ENCODE measurements around the gene CCDC158.
"Not testable (repeated sequence)": the region's sequence is repeated elsewhere in the genome, so short reads cannot be mapped to it uniquely, and the experiment has no call there.

Gene CCDC158

GRCh38 chr4:76373919-76374552, 46.9 kb downstream of the CCDC158 start:
- no peak for DNase-seq (ENCODE audit: low read depth)

GRCh38 chr4:76366737-76367136, 54.2 kb downstream of the CCDC158 start:
- DNase-seq (ENCODE audit: low read depth) = no peak

DNA sequence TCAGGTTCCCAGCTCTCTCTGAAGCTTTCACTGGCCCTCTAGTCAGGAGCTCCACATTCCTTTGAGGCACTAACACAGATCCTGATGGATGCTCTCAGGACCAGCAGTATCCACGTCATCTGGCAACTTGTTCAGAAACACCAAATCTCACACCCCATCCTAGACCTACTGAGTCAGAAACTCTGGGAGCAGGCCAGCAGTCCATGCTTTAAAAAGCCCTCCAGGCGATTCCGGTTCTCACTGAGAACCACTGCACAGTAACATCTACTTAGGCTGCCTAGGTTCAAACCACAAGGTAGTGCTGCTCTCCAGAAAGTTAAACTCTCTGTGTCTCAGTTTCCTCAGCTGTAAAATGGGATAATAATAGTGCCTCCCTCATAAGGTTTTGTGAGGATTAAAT, 55.3 kb downstream of the CCDC158 start:
- no peak for DNase-seq (ENCODE audit: low read depth)

- no peak for DNase-seq (ENCODE audit: low read depth)
Measured at GRCh38 chr4:76364763-76365162, 56.2 kb downstream of the CCDC158 start.

DNA sequence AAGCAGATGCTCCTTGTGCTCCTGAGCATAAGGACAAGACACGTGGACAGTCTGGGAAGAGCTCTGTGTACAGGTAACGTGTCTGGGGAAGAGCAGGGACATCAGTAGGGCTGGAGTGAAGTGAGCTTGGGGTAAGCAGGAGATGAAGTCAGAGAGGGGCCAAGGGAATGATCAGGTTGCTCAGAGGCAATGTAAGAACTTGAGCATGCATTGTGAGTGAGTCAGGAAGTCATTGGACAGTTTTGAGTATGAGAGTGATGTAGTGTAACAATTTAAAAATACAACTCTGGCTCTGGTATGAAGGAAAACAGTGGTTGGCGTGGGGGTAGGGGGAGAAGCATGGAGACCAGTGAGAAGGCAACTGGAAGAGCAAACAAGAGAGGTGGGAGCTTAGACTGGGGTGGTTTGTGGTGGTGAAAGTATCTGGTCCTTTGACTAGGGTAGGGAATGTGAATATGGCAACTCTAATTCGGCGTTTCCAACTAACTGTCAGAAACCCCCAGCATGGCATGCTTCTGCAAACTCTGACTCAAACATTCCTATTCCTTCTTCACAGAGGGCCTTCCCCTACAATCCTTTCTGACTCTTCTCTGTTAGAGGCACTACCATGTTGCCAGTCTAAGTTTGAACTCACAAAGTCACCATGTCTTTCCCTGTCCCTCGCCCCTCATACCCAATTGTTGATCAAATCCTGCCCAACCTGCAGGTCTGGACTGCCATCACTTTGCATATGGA, 57.2 kb downstream of the CCDC158 start:
- no peak for DNase-seq (ENCODE audit: low read depth)

DNA sequence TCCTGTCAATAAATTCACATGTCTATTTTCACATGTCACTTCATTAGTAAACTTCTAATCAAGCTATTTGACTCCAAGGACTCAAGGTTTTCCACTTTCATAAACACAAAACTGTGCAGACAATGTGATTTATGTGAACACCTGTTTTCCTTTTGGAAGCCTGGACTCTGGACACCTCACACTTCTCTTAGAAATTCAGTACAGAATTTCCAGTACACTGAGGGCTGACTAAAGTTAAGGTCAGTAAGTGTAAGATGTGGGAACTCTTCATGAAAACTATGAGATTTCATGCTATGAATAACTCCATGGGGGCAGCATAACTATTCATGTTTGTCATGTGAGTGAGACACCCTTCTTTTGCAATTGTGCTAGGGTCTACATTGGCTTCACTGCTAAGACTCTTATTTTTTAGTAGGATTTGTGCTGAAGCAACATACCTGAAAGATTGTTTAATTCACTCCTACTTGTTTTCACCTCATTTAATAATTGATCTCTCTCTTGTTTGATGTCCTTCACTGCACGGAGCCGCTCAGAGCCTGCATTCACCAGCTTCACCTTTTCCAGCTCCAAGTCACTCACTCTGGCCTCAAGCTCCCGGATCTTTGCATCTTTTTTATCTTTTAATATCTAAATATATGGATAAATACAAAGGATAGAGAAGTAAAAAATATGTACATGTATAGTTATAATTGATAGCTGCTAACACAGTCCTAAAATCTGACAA, 59.1 kb downstream of the CCDC158 start:
- DNase-seq (ENCODE audit: low read depth) = no peak

- not testable (repeated sequence) for DNase-seq (ENCODE audit: low read depth)
Measured at GRCh38 chr4:76359881-76360466, 61.0 kb downstream of the CCDC158 start.

DNA sequence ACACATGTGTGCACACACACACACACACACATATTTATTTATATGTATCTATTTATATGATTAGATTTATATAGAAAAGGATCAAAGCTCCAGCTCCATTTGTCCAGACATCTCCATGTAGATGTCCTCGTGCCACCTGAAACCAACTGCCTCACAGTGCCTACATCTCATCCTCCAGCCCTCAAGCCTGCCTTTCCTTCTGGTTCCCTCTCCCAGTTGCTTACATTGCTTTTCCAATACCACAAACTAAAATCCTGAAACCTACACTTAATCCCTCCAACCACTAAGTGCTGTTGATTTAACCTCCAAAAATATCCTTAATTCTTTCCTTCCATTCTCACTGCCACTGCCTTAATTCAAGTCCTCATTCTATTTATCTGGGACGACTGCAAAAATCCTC, 63.0 kb downstream of the CCDC158 start:
- no peak for DNase-seq (ENCODE audit: low read depth)

DNA sequence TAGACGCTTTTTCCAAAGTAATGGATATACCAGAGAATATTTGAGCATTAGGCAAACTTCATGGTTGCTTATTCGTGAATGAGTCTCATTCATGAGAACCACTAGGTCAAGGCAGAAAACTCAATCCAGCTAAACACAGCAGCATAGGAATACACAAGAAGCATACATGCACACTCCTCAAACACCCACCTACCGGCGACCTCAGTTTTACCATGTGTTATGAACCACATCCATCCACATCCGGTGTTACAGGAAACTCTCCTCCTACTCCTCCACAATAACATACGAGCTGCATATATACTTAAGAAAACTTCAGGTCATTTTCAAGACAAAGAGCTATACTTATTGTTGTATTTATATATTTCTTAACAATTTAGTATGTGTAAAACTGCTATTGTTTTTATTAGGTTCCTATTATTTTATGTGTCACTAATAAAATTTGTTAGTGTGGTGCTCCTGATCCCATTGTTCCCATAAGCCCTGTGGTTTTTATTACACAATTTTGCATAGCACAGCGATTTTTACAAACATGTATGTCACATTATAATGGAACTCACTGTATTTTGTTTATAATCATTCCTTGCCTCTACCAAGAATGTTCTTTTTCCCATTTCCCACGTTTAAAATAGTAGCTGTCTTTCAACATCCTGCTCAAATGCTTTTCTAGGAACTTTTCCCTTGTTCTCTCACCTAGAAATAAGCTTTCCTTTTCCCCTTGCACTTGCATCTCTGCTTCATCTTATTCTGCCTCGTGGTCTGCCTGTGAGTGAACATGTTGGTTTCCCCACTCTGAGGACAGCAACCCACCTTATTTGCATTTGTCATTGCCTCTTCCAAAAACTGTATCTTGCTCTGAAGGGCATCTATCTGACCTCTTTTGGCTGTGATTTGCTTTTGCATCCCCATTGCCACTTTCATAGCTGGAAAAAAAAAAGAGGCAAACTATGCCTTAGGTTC, 66.1 kb downstream of the CCDC158 start:
- DNase-seq (ENCODE audit: low read depth) = no peak

GRCh38 chr4:76342803-76343202, 78.1 kb downstream of the CCDC158 start:
- no peak for DNase-seq (ENCODE audit: low read depth)

GRCh38 chr4:76342191-76342590, 78.8 kb downstream of the CCDC158 start:
- DNase-seq (ENCODE audit: low read depth) = no peak

GRCh38 chr4:76341063-76341462, 79.9 kb downstream of the CCDC158 start:
- DNase-seq (ENCODE audit: low read depth) = no peak

- no peak for DNase-seq (ENCODE audit: low read depth)
Measured at GRCh38 chr4:76339364-76339763, 81.6 kb downstream of the CCDC158 start.

- no peak for DNase-seq (ENCODE audit: low read depth)
Measured at GRCh38 chr4:76334885-76335284, 86.1 kb downstream of the CCDC158 start.

GRCh38 chr4:76326515-76326914, 94.4 kb downstream of the CCDC158 start:
- no peak for DNase-seq (ENCODE audit: low read depth)

DNA sequence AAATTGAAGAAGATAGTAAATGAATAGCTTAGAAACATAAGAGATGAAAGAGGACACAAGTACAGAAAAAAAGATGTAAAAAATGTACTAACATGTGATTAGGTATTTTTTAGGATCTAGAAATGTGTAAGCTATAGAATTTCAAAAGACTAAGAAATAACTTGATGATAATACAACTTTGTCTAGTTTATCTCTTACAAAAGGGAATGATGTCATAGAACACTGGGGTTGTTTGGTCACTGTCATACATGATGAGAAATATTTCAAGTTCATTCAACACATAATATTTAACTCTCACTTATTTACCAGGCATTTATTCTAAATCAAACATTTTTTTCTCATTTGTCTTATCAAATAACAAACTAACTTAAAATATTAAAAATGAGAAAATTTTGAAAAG, 95.9 kb downstream of the CCDC158 start:
- no peak for DNase-seq (ENCODE audit: low read depth)

GRCh38 chr4:76322236-76322635, 98.7 kb downstream of the CCDC158 start:
- DNase-seq (ENCODE audit: low read depth) = no peak

DNA sequence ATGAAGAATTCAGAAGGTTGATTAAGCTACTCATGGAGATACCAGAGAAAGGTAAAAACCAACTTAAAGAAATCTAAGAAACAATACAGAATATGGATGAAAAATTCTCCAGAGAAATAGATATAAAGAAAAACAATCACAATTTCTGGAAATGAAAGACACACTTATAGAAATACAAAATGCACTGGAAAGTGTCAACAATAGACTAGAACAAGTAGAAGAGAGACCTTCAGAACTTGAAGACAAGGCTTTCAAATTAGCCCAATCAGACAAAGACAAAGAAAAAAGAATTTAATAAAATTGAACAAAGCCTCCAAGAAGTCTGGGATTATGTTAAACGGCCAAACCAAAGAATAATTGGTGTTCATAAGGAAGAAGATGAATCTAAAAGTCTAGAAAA, 104.8 kb downstream of the CCDC158 start:
- DNase-seq (ENCODE audit: low read depth) = no peak

- DNase-seq (ENCODE audit: low read depth) = no peak
Measured at GRCh38 chr4:76315267-76315918, 105.5 kb downstream of the CCDC158 start.

DNA sequence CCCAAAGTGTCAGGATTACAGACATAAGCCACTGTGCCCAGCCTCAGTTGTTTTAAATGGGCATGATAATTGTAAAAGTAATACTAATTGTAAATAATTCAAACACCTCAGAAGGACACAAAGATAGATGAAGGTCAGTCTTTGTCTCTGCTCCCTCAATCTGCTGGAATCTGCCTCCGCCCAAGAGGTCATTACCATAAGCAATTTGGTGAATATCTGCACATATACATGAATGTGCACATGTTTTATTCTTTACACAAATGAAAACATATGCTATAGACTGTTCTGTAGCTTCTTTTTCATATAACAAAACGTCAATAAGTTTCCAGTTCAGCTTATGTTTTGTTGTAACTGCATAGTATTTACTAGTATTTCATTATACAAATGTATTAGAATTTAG, 107.4 kb downstream of the CCDC158 start:
- no peak for DNase-seq (ENCODE audit: low read depth)

DNA sequence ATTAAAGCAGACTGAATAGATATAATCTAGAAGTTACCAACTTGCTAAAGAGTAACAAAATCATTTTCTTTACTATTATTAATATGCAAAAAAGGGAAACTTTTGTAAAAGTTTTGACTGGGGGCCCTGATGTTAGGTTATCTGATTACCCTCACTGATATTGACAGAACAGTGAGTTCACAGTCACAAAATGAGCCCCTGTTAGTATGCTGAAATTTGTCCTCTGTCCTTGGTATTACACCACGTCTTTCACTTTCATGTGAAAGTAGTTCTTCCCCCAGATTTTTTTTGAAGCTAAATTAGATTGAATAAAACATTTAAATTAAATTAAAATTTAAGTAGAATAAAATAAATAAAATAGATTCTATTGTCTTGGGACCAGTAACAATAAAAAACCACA, 108.5 kb downstream of the CCDC158 start:
- DNase-seq (ENCODE audit: low read depth) = no peak
